ENCODE measurements around the gene USP17L5. TPM values are rescaled to one million over a fixed set of nuclear protein-coding genes. Genes with fewer than 3 reads are reported as not detected.

The USP17L5 gene
- total RNA-seq (2022; extraction: Qiagen RNA extraction; ENCODE audit: low read depth), result not detected in 5 replicates

GRCh38 chr4:9339103-9339502 lies at the start of gene USP17L5:
Gene USP17L5, plus strand, starts transcription at chr4:9339403. Its CDS starts 0 bp downstream, at chr4:9339403.

DNA sequence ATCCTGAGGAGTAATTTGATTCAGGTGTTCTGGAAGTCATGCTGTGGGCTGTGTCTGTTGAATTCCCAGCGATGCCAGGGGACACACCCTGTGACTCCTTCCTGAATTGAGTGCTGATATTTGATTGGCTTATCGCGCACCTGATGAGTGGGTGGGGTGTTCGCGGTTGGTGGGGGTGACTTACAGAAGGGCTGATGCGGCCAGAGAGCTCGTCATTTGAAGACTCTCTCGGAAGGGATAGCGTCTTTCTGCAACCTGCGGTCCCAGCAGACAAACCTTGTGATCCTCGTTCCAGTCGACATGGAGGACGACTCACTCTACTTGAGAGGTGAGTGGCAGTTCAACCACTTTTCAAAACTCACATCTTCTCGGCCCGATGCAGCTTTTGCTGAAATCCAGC lies 14.3 kb upstream of the USP17L5 start, which contains the start of gene USP17L24:
Gene USP17L24 (plus strand): TSS at position 301 of the 400 bp plus-strand sequence. CDS start 0 bp downstream, at position 301.

DNA sequence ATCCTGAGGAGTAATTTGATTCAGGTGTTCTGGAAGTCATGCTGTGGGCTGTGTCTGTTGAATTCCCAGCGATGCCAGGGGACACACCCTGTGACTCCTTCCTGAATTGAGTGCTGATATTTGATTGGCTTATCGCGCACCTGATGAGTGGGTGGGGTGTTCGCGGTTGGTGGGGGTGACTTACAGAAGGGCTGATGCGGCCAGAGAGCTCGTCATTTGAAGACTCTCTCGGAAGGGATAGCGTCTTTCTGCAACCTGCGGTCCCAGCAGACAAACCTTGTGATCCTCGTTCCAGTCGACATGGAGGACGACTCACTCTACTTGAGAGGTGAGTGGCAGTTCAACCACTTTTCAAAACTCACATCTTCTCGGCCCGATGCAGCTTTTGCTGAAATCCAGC lies 9.6 kb upstream of the USP17L5 start, which contains the start of gene USP17L25:
Gene USP17L25 (plus strand): TSS at position 301 of the 400 bp plus-strand sequence. CDS start 0 bp downstream, at position 301.

GRCh38 chr4:9334358-9334757 lies 4.8 kb upstream of the USP17L5 start, which contains the start of gene USP17L26:
Gene USP17L26, plus strand, starts transcription at chr4:9334658. Its CDS starts 0 bp downstream, at chr4:9334658.

GRCh38 chr4:9343848-9344247 lies 4.6 kb downstream of the USP17L5 start, which contains the start of gene USP17L27:
Gene USP17L27, plus strand, starts transcription at chr4:9344148. Its CDS starts 0 bp downstream, at chr4:9344148.

DNA sequence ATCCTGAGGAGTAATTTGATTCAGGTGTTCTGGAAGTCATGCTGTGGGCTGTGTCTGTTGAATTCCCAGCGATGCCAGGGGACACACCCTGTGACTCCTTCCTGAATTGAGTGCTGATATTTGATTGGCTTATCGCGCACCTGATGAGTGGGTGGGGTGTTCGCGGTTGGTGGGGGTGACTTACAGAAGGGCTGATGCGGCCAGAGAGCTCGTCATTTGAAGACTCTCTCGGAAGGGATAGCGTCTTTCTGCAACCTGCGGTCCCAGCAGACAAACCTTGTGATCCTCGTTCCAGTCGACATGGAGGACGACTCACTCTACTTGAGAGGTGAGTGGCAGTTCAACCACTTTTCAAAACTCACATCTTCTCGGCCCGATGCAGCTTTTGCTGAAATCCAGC lies 9.4 kb downstream of the USP17L5 start, which contains the start of gene USP17L28:
Gene USP17L28 (plus strand): TSS at position 301 of the 400 bp plus-strand sequence. CDS start 0 bp downstream, at position 301.

DNA sequence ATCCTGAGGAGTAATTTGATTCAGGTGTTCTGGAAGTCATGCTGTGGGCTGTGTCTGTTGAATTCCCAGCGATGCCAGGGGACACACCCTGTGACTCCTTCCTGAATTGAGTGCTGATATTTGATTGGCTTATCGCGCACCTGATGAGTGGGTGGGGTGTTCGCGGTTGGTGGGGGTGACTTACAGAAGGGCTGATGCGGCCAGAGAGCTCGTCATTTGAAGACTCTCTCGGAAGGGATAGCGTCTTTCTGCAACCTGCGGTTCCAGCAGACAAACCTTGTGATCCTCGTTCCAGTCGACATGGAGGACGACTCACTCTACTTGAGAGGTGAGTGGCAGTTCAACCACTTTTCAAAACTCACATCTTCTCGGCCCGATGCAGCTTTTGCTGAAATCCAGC lies 14.1 kb downstream of the USP17L5 start, which contains the start of gene USP17L29:
Gene USP17L29 (plus strand): TSS at position 301 of the 400 bp plus-strand sequence. CDS start 0 bp downstream, at position 301.

DNA sequence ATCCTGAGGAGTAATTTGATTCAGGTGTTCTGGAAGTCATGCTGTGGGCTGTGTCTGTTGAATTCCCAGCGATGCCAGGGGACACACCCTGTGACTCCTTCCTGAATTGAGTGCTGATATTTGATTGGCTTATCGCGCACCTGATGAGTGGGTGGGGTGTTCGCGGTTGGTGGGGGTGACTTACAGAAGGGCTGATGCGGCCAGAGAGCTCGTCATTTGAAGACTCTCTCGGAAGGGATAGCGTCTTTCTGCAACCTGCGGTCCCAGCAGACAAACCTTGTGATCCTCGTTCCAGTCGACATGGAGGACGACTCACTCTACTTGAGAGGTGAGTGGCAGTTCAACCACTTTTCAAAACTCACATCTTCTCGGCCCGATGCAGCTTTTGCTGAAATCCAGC lies 23.6 kb downstream of the USP17L5 start, which contains the start of gene USP17L30:
Gene USP17L30 (plus strand): TSS at position 301 of the 400 bp plus-strand sequence. CDS start 0 bp downstream, at position 301.

Other genes starting within 250 kb of the USP17L5 start
- not detected in 5 replicates for gene FAM90A26, start 169.0 kb upstream of the USP17L5 start, total RNA-seq (2022; extraction: Qiagen RNA extraction; ENCODE audit: low read depth)
- not detected in 5 replicates for gene USP17L10, start 128.7 kb upstream of the USP17L5 start, total RNA-seq (2022; extraction: Qiagen RNA extraction; ENCODE audit: low read depth)
- gene USP17L11, start 124.0 kb upstream of the USP17L5 start, total RNA-seq (2022; extraction: Qiagen RNA extraction; ENCODE audit: low read depth), result not detected in 5 replicates
- gene USP17L12, start 119.3 kb upstream of the USP17L5 start, total RNA-seq (2022; extraction: Qiagen RNA extraction; ENCODE audit: low read depth), result not detected in 5 replicates
- gene USP17L13, start 114.5 kb upstream of the USP17L5 start, total RNA-seq (2022; extraction: Qiagen RNA extraction; ENCODE audit: low read depth), result not detected in 5 replicates
- not detected in 5 replicates for gene USP17L15, start 105.0 kb upstream of the USP17L5 start, total RNA-seq (2022; extraction: Qiagen RNA extraction; ENCODE audit: low read depth)
- not detected in 5 replicates for gene USP17L17, start 95.5 kb upstream of the USP17L5 start, total RNA-seq (2022; extraction: Qiagen RNA extraction; ENCODE audit: low read depth)
- gene USP17L18, start 90.8 kb upstream of the USP17L5 start, total RNA-seq (2022; extraction: Qiagen RNA extraction; ENCODE audit: low read depth), result not detected in 5 replicates
- not detected in 5 replicates for gene USP17L19, start 86.0 kb upstream of the USP17L5 start, total RNA-seq (2022; extraction: Qiagen RNA extraction; ENCODE audit: low read depth)
- not detected in 5 replicates for gene USP17L20, start 81.3 kb upstream of the USP17L5 start, total RNA-seq (2022; extraction: Qiagen RNA extraction; ENCODE audit: low read depth)
- not detected in 5 replicates for gene USP17L21, start 76.5 kb upstream of the USP17L5 start, total RNA-seq (2022; extraction: Qiagen RNA extraction; ENCODE audit: low read depth)
- gene USP17L22, start 71.8 kb upstream of the USP17L5 start, total RNA-seq (2022; extraction: Qiagen RNA extraction; ENCODE audit: low read depth), result not detected in 5 replicates
- gene USP17L24, start 14.2 kb upstream of the USP17L5 start, total RNA-seq (2022; extraction: Qiagen RNA extraction; ENCODE audit: low read depth), result not detected in 5 replicates
- not detected in 5 replicates for gene USP17L25, start 9.5 kb upstream of the USP17L5 start, total RNA-seq (2022; extraction: Qiagen RNA extraction; ENCODE audit: low read depth)
- gene USP17L26, start 4.7 kb upstream of the USP17L5 start, total RNA-seq (2022; extraction: Qiagen RNA extraction; ENCODE audit: low read depth), result not detected in 5 replicates
- gene USP17L27, start 4.7 kb downstream of the USP17L5 start, total RNA-seq (2022; extraction: Qiagen RNA extraction; ENCODE audit: low read depth), result not detected in 5 replicates
- gene USP17L28, start 9.5 kb downstream of the USP17L5 start, total RNA-seq (2022; extraction: Qiagen RNA extraction; ENCODE audit: low read depth), result not detected in 5 replicates
- not detected in 5 replicates for gene USP17L29, start 14.2 kb downstream of the USP17L5 start, total RNA-seq (2022; extraction: Qiagen RNA extraction; ENCODE audit: low read depth)
- not detected in 5 replicates for gene USP17L30, start 23.7 kb downstream of the USP17L5 start, total RNA-seq (2022; extraction: Qiagen RNA extraction; ENCODE audit: low read depth)
- gene DEFB131A, start 105.0 kb downstream of the USP17L5 start, total RNA-seq (2022; extraction: Qiagen RNA extraction; ENCODE audit: low read depth), result not detected in 5 replicates